ENCODE results near the gene PTTG1IP.

The PTTG1IP gene

GRCh38 chr21:44873356-44874239 is at the start of gene PTTG1IP:
Gene PTTG1IP (minus strand): TSS chr21:44873690. CDS start chr21:44873616, 74 bp downstream.
- TF ChIP-seq CTCF (conservative IDR thresholded peaks at IDR 0.05; ENCODE audit: control insufficient read depth, insufficient read depth, low read depth, low read length): no peak
- DNase-seq (ENCODE audit: low read depth): peak; percentile 90
- peak within 1 kb of the TSS; percentile 77 for H3K4me3 ChIP-seq (ENCODE audit: control insufficient read depth, low read depth, low read length)

GRCh38 chr21:44921928-44922327 is 48.4 kb upstream of the PTTG1IP start:
- no peak for TF ChIP-seq CTCF (conservative IDR thresholded peaks at IDR 0.05; ENCODE audit: control insufficient read depth, insufficient read depth, low read depth, low read length)
- no peak for DNase-seq (ENCODE audit: low read depth)
- no peak overlapping the region for H3K4me3 ChIP-seq (ENCODE audit: control insufficient read depth, low read depth, low read length)

GRCh38 chr21:44920694-44921604 is 47.5 kb upstream of the PTTG1IP start, which contains the start of gene ITGB2:
Gene ITGB2 (minus strand): TSS chr21:44920899. CDS start chr21:44910782, 10,117 bp downstream.
- no peak within 1 kb of the TSS for H3K4me3 ChIP-seq (ENCODE audit: control insufficient read depth, low read depth, low read length)
- DNase-seq (ENCODE audit: low read depth): no peak
- TF ChIP-seq CTCF (conservative IDR thresholded peaks at IDR 0.05; ENCODE audit: control insufficient read depth, insufficient read depth, low read depth, low read length): no peak

- H3K4me3 ChIP-seq (ENCODE audit: control insufficient read depth, low read depth, low read length): no peak overlapping the region
- no peak for DNase-seq (ENCODE audit: low read depth)
- no peak for TF ChIP-seq CTCF (conservative IDR thresholded peaks at IDR 0.05; ENCODE audit: control insufficient read depth, insufficient read depth, low read depth, low read length)
These were observed 46.6 kb upstream of the PTTG1IP start for GRCh38 chr21:44919913-44920693.

- no peak for DNase-seq (ENCODE audit: low read depth)
- H3K4me3 ChIP-seq (ENCODE audit: control insufficient read depth, low read depth, low read length): no peak overlapping the region
- TF ChIP-seq CTCF (conservative IDR thresholded peaks at IDR 0.05; ENCODE audit: control insufficient read depth, insufficient read depth, low read depth, low read length): no peak
These were observed 45.8 kb upstream of the PTTG1IP start for GRCh38 chr21:44919111-44919912.

All from fibroblast of mammary gland (primary cell).